Cardiac muscle cell (in vitro differentiated cells and primary cell): ENCODE results near the gene ATG4D. TPM values are rescaled to one million over a fixed set of nuclear protein-coding genes. Genes with fewer than 3 reads are reported as not detected.
"Not testable (repeated sequence)": the region's sequence is repeated elsewhere in the genome, so short reads cannot be mapped to it uniquely, and the experiment has no call there.

ENCODE experiments used
- DNase-seq, 2 donors: peaks; one replicate each; pipeline versions ENCODE4 v3.0.0 to v3.0.0-alpha.2; 2010 to 2017; ENCODE audit warnings: low read depth in 1 of 2, low spot score in 1 of 2
- H3K27ac ChIP-seq: fragments of 200-600 bp; sonication (generic); 2 replicates; pipeline ENCODE4 v1.5.1; 2016
- H3K27me3 ChIP-seq: fragments of 200-600 bp; sonication (generic); 2 replicates; pipeline ENCODE4 v1.6.0; 2016; ENCODE audit warnings: control low read depth
- H3K36me3 ChIP-seq: fragments of 200-600 bp; sonication (generic); 2 replicates; pipeline ENCODE4 v1.5.1; 2016; ENCODE audit warnings: control low read depth
- H3K4me1 ChIP-seq: fragments of 200-600 bp; sonication (generic); 2 replicates; pipeline ENCODE4 v1.8.1; 2017; ENCODE audit warnings: low read depth, mild to moderate bottlenecking, mixed run types
- H3K4me3 ChIP-seq: fragments of 200-600 bp; sonication (generic); 2 replicates; pipeline ENCODE4 v1.5.1; 2016; ENCODE audit warnings: mild to moderate bottlenecking
- H3K9me3 ChIP-seq: fragments of 200-600 bp; sonication (generic); 2 replicates; pipeline ENCODE4 v1.5.1; 2017; ENCODE audit warnings: low read depth, mild to moderate bottlenecking, control low read depth
- polyA plus RNA-seq: library from polyadenylated mRNA; unstranded; fragments of >200 nt; fragmentation: Nextera tagmentation; extraction: Ambion mirVana; gene quantifications from 2 replicates; pipeline ENCODE4 v1.2.1, GENCODE V29; 2016
- total RNA-seq: library from RNA; depleted of rRNA; stranded (reverse); fragments of >200 nt; gene quantifications from 2 replicates; pipeline ENCODE4 v1.2.3, GENCODE V29; 2016
- TF ChIP-seq, protein P1 (sequence below): IDR thresholded peaks from 2 replicates; pipeline ENCODE4 v1.5.1; 2012; ENCODE audit warnings: low read depth, mild to moderate bottlenecking, low read length

ATG4D gene
- total and polyA plus RNA-seq, 2 experiments from 2014 or later: 67.0 to 69.0 TPM

- no peaks in the 10 kb centered on the region for H3K4me1 ChIP-seq
- H3K27ac ChIP-seq: no peak overlapping the region
- no peak for DNase-seq
- no peaks in the 10 kb centered on the region for H3K36me3 ChIP-seq
- TF ChIP-seq, protein P1, sequence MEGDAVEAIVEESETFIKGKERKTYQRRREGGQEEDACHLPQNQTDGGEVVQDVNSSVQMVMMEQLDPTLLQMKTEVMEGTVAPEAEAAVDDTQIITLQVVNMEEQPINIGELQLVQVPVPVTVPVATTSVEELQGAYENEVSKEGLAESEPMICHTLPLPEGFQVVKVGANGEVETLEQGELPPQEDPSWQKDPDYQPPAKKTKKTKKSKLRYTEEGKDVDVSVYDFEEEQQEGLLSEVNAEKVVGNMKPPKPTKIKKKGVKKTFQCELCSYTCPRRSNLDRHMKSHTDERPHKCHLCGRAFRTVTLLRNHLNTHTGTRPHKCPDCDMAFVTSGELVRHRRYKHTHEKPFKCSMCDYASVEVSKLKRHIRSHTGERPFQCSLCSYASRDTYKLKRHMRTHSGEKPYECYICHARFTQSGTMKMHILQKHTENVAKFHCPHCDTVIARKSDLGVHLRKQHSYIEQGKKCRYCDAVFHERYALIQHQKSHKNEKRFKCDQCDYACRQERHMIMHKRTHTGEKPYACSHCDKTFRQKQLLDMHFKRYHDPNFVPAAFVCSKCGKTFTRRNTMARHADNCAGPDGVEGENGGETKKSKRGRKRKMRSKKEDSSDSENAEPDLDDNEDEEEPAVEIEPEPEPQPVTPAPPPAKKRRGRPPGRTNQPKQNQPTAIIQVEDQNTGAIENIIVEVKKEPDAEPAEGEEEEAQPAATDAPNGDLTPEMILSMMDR: no peak
- H3K27me3 ChIP-seq: peaks cover 25% of the 10 kb centered on the region
- no peaks in the 10 kb centered on the region for H3K9me3 ChIP-seq
- no peak overlapping the region for H3K4me3 ChIP-seq
These were observed 22.1 kb upstream of the ATG4D start for GRCh38 chr19:10521461-10522171.

DNA sequence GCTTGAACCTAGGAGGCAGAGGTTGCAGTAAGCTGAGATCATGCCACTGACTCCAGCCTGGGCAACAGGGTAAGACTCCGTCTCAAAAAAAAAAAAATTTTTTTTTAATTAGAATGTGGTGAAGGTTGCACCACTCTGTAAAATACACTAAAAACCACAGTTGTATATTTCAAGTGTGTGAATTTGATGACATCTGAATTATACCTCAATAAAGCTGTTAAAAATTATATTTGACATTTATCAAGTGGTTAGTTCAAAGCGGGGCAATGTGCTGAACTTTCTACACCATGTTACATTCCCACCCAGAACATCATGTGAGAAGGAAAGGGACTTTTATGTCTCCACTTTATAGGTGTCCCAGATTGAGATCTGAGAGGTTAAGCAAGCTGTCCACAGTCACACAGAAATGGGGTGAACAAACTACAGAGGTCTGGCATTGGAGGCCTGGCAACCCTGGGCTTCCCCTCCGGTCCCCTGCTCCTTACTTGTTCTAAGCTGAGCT lies 20.5 kb upstream of the ATG4D start:
- TF ChIP-seq, protein P1: no peak
- DNase-seq: no peak

DNA sequence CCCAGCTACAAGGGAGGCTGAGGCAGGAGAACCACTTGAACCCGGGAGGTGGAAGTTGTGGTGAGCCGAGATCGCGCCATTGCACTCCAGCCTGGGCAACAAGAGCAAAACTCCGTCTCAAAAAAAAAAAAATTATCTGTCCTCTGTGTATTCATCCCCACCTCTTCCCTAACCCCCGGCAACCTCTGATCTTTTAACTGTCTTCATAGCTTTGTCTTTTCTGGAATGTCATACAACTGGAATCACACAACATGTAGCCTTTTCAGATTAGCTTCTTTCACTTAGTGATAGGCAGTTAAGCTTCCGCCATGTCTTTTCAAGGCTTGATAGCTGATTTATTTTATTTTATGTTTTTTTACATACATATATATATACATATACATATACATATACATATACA lies 18.1 kb upstream of the ATG4D start:
- Histone ChIP-seq H3K27me3 (no peaks in the 10 kb centered on the region), H3K27ac (no peak overlapping the region)
- DNase-seq: no peak

More for the DNA sequence above, 20.5 kb upstream of the ATG4D start:
- Histone ChIP-seq H3K27ac (no peak overlapping the region), H3K9me3 (no peaks in the 10 kb centered on the region), H3K4me3 (no peak overlapping the region), H3K27me3 (peaks cover 11% of the 10 kb centered on the region), H3K4me1 (no peaks in the 10 kb centered on the region), H3K36me3 (no peaks in the 10 kb centered on the region)

DNA sequence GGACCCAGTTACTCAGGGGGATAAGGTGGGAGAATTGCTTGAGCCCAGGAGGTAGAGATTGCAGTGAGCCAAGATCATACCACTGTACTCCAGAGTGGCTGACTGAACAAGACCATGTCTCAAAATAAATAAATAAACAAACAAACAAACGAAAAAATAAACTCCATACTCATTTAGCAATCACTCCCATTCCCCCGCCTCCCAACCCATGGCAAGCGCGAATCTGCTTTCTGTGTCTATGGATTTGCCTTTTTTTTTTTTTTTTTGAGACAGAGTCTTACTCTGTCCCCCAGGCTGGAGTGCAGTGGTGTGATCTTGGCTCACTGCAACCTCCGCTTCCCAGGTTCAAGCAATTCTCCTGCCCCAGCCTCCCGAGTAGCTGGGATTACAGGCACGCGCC lies 16.8 kb upstream of the ATG4D start:
- H3K27me3 ChIP-seq, H3K4me1 ChIP-seq, H3K27ac ChIP-seq, H3K36me3 ChIP-seq, DNase-seq, H3K9me3 ChIP-seq, H3K4me3 ChIP-seq: not testable (repeated sequence)

More for the DNA sequence above, 18.1 kb upstream of the ATG4D start:
- TF ChIP-seq, protein P1: no peak
- no peaks in the 10 kb centered on the region for H3K4me1 ChIP-seq
- no peaks in the 10 kb centered on the region for H3K9me3 ChIP-seq
- H3K4me3 ChIP-seq: no peak overlapping the region
- no peaks in the 10 kb centered on the region for H3K36me3 ChIP-seq

- H3K4me3 ChIP-seq: no peak overlapping the region
- no peaks in the 10 kb centered on the region for H3K27me3 ChIP-seq
- DNase-seq: no peak
- TF ChIP-seq, protein P1: no peak
- no peaks in the 10 kb centered on the region for H3K4me1 ChIP-seq
- H3K36me3 ChIP-seq: no peaks in the 10 kb centered on the region
- H3K27ac ChIP-seq: no peak overlapping the region
- H3K9me3 ChIP-seq: no peaks in the 10 kb centered on the region
These were observed 11.2 kb upstream of the ATG4D start for GRCh38 chr19:10532457-10532856.

GRCh38 chr19:10533646-10534386 lies 9.9 kb upstream of the ATG4D start:
- Histone ChIP-seq H3K4me1 (no peaks in the 10 kb centered on the region), H3K27me3 (no peaks in the 10 kb centered on the region), H3K4me3 (no peak overlapping the region), H3K36me3 (no peaks in the 10 kb centered on the region), H3K9me3 (no peaks in the 10 kb centered on the region), H3K27ac (no peak overlapping the region)
- TF ChIP-seq, protein P1: no peak
- peak in 1 of 2 donors; percentile 73 for DNase-seq
